WERI-Rb-1 (cell line): Measurements from ENCODE around the gene IFITM1.

Source experiments
- DNase-seq: peaks from one replicate; pipeline ENCODE4 v3.0.0-alpha.2; 2020
- H3K27ac ChIP-seq: fragments of 250-450 bp; sonication (Bioruptor Pico); 2 replicates; pipeline ENCODE4 v1.5.1; 2020; ENCODE audit warnings: mild to moderate bottlenecking, moderate library complexity
- H3K27me3 ChIP-seq: fragments of 250-450 bp; sonication (Bioruptor Pico); 2 replicates; pipeline ENCODE4 v1.5.1; 2021; ENCODE audit warnings: mild to moderate bottlenecking, low read depth, moderate library complexity; ENCODE audit not compliant: insufficient read depth, severe bottlenecking
- H3K36me3 ChIP-seq: fragments of 250-450 bp; sonication (Bioruptor Pico); 2 replicates; pipeline ENCODE4 v1.5.1; 2020; ENCODE audit warnings: mild to moderate bottlenecking, moderate library complexity
- H3K4me3 ChIP-seq: 2 replicates; pipeline ENCODE4 v1.5.1; 2011; ENCODE audit warnings: low read depth, mild to moderate bottlenecking, control low read depth, low read length
- H3K9me3 ChIP-seq: fragments of 250-450 bp; sonication (Bioruptor Pico); 2 replicates; pipeline ENCODE4 v1.5.1; 2021; ENCODE audit warnings: mild to moderate bottlenecking, moderate library complexity; ENCODE audit not compliant: severe bottlenecking
- CTCF ChIP-seq: IDR thresholded peaks from 2 replicates; pipeline ENCODE4 v1.5.1; 2011; ENCODE audit warnings: low read depth, mild to moderate bottlenecking, control low read depth, inconsistent platforms, low read length

IFITM1 gene

GRCh38 chr11:281486-282161 lies 32.2 kb upstream of the IFITM1 start:
- TF ChIP-seq CTCF: no peak
- no peak overlapping the region for H3K27ac ChIP-seq
- DNase-seq: no peak
- no peaks in the 10 kb centered on the region for H3K9me3 ChIP-seq
- H3K27me3 ChIP-seq: peaks cover 33% of the 10 kb centered on the region
- no peaks in the 10 kb centered on the region for H3K36me3 ChIP-seq
- H3K4me3 ChIP-seq: no peak overlapping the region

DNA sequence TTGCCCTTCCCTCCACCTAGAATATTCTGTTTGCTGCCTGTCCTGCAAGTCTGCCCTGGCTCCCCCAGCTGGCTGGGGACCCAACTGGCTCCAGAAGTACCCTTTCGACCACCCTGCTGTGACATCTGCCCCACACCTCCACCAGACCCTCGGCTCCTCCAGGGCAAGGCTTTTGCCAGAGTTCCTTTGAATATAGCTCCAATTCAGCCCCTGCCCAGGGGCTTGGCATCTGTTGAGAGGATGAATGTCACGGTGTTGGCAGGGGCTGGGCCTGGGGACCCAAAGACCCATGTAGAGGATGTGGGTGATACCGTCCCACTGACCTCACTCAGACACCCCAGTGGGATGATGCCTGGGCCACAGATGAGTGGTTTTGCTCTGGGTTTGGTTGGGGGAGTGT lies 31.7 kb upstream of the IFITM1 start:
- Histone ChIP-seq H3K4me3 (no peak overlapping the region), H3K36me3 (no peaks in the 10 kb centered on the region), H3K27me3 (peaks cover 33% of the 10 kb centered on the region), H3K9me3 (no peaks in the 10 kb centered on the region), H3K27ac (no peak overlapping the region)
- no peak for DNase-seq
- no peak for TF ChIP-seq CTCF

GRCh38 chr11:282630-283360 lies 31.0 kb upstream of the IFITM1 start:
- Histone ChIP-seq H3K9me3 (no peaks in the 10 kb centered on the region), H3K36me3 (no peaks in the 10 kb centered on the region), H3K27ac (no peak overlapping the region), H3K4me3 (no peak overlapping the region), H3K27me3 (peaks cover 33% of the 10 kb centered on the region)
- no peak for TF ChIP-seq CTCF
- DNase-seq: no peak

DNA sequence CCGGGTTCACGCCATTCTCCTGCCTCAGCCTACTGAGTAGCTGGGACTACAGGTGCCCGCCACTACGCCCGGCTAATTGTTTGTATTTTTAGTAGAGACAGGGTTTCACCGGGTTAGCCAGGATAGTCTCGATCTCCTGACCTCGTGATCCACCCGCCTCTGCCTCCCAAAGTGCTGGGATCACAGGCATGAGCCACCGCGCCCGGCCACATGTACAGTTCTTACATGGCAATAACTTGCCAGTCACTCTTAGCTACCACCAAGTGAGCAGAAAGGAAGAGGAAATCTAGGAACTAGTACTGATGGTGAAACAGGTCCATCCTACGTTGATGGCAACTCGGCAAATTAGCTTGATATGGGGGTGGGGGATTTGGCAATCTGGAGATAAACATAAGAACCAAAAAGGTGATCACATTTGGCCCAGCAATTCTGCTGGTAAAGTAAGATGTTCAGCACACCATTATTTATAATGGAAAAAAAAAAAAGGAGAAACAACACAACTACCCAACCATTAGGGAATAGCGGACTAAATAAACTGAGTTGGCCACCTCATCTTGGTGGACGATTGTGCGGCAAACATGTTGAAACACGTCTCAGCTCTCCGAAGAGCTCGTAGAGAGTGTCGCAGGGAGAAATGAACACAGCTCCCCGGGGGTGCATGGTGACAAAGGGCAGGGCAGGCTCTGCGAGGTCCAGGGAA lies 30.3 kb upstream of the IFITM1 start:
- Histone ChIP-seq H3K27me3 (peaks cover 33% of the 10 kb centered on the region), H3K9me3 (no peaks in the 10 kb centered on the region), H3K4me3 (no peak overlapping the region), H3K27ac (no peak overlapping the region), H3K36me3 (no peaks in the 10 kb centered on the region)
- no peak for DNase-seq
- TF ChIP-seq CTCF: no peak

- no peak for TF ChIP-seq CTCF
- H3K4me3 ChIP-seq: no peak overlapping the region
- H3K27ac ChIP-seq: no peak overlapping the region
- H3K36me3 ChIP-seq: no peaks in the 10 kb centered on the region
- DNase-seq: no peak
- H3K9me3 ChIP-seq: no peaks in the 10 kb centered on the region
- peaks cover 31% of the 10 kb centered on the region for H3K27me3 ChIP-seq
These were observed 29.5 kb upstream of the IFITM1 start for GRCh38 chr11:284105-285020.
